HCT116 (cell line): Measurements from ENCODE around the gene CNNM4.

Experiments
- ATF3 ChIP-seq: IDR thresholded peaks from 2 replicates; pipeline ENCODE4 v1.6.1; 2012
- CEBPB ChIP-seq: IDR thresholded peaks from 2 replicates; pipeline ENCODE4 v1.6.1; 2012; ENCODE audit warnings: low read depth
- EGR1 ChIP-seq: IDR thresholded peaks from 2 replicates; pipeline ENCODE4 v1.6.1; 2012; ENCODE audit warnings: low read depth
- EZH2 ChIP-seq: fragments of 200-600 bp; sonication (generic); IDR thresholded peaks from 2 replicates; pipeline ENCODE4 v1.6.1; 2017; ENCODE audit warnings: antibody characterized with exemption, mixed run types
- POLR2A ChIP-seq: IDR thresholded peaks from 2 replicates; pipeline ENCODE4 v1.7.0; 2011; ENCODE audit warnings: borderline replicate concordance; ENCODE audit not compliant: insufficient read depth, insufficient read length; ENCODE audit errors: extremely low read depth
- POLR2AphosphoS5 ChIP-seq: IDR thresholded peaks from 2 replicates; pipeline ENCODE4 v1.6.1; 2011; ENCODE audit warnings: mild to moderate bottlenecking, low read depth, low read length, moderate library complexity
- RAD21 ChIP-seq: IDR thresholded peaks from 2 replicates; pipeline ENCODE4 v1.6.1; 2012; ENCODE audit warnings: low read depth, mild to moderate bottlenecking
- SIN3A ChIP-seq: IDR thresholded peaks from 2 replicates; pipeline ENCODE4 v1.6.1; 2012; ENCODE audit warnings: low read depth
- SRF ChIP-seq: IDR thresholded peaks from 2 replicates; pipeline ENCODE4 v1.6.1; 2012; ENCODE audit warnings: low read depth
- YY1 ChIP-seq: IDR thresholded peaks from 2 replicates; pipeline ENCODE4 v1.6.1; 2011; ENCODE audit warnings: low read length, low read depth, moderate library complexity, mild to moderate bottlenecking; ENCODE audit not compliant: insufficient replicate concordance; ENCODE audit errors: extremely low read depth
- TF ChIP-seq, protein P1 (sequence below), 3 experiments: fragments of 200-600 bp in 1 of 3; sonication (generic) in 1 of 3; IDR thresholded peaks in 2 of 3; conservative IDR thresholded peaks in 1 of 3; 2 replicates each; pipeline ENCODE4 v1.5.1; 2012 to 2017; ENCODE audit warnings: low read depth in 2 of 3, low read length in 2 of 3, antibody characterized with exemption in 1 of 3, borderline replicate concordance in 1 of 3, control low read depth in 1 of 3, mild to moderate bottlenecking in 1 of 3, mixed read lengths in 1 of 3, mixed run types in 1 of 3, moderate library complexity in 1 of 3; ENCODE audit not compliant: insufficient read depth in 1 of 3

DNA sequence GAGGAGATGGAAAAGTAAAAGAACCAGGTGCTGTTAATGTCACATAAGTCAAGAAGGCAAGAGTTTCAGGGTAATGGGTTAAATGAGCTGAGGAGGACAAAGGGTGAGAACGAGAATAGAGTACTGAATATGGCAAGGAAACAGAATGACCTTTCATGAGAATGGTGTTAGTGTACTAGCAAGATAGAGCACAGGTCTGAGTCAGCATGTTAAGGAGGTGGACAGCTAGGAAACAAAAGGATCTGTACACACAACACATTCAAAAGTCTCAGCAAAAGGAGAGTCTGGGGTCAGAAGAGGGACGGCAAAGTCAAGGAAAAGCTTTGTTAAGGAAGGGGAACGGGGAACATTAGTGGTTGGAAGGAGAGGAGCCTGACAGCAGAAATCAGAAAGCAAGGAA is 49.7 kb upstream of the CNNM4 start:
- TF ChIP-seq ATF3 (no peak), POLR2AphosphoS5 (no peak), EZH2 (no peak), YY1 (no peak), RAD21 (no peak), SRF (no peak), EGR1 (no peak), POLR2A (no peak), SIN3A (no peak), CEBPB (no peak)
- TF ChIP-seq, protein P1, sequence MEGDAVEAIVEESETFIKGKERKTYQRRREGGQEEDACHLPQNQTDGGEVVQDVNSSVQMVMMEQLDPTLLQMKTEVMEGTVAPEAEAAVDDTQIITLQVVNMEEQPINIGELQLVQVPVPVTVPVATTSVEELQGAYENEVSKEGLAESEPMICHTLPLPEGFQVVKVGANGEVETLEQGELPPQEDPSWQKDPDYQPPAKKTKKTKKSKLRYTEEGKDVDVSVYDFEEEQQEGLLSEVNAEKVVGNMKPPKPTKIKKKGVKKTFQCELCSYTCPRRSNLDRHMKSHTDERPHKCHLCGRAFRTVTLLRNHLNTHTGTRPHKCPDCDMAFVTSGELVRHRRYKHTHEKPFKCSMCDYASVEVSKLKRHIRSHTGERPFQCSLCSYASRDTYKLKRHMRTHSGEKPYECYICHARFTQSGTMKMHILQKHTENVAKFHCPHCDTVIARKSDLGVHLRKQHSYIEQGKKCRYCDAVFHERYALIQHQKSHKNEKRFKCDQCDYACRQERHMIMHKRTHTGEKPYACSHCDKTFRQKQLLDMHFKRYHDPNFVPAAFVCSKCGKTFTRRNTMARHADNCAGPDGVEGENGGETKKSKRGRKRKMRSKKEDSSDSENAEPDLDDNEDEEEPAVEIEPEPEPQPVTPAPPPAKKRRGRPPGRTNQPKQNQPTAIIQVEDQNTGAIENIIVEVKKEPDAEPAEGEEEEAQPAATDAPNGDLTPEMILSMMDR (IDR thresholded peaks at IDR 0.05 in 2 of 3, conservative IDR thresholded peaks at IDR 0.05 in 1 of 3; ENCODE audit: borderline replicate concordance in 1 of 3, insufficient read depth in 1 of 3, low read depth in 2 of 3, low read length in 2 of 3): no peak
